ENCODE results near the gene CYP27C1. TPM values are rescaled to one million over a fixed set of nuclear protein-coding genes. Genes with fewer than 3 reads are reported as not detected.
"Not testable (repeated sequence)": the region's sequence is repeated elsewhere in the genome, so short reads cannot be mapped to it uniquely, and the experiment has no call there.

Gene CYP27C1
- total RNA-seq, 2 experiments from 2014 or later = not detected

GRCh38 chr2:127163921-127164320 lies 56.2 kb downstream of the CYP27C1 start:
- Mint-ChIP-seq H3K9me3 (no peaks in the 10 kb centered on the region), H3K27me3 (no peaks in the 10 kb centered on the region), H3K36me3 (ENCODE audit: low read depth) (no peaks in the 10 kb centered on the region), H3K4me3 (no peak overlapping the region), H3K27ac (no peak overlapping the region), H3K4me1 (ENCODE audit: low read depth) (no peaks in the 10 kb centered on the region)
- DNase-seq = no peak
- no peak for ATAC-seq (ENCODE audit: poor library complexity)
- H3K4me1 ChIP-seq (ENCODE audit: insufficient read depth, low read length) = no peaks in the 10 kb centered on the region
- TF ChIP-seq, protein P1, sequence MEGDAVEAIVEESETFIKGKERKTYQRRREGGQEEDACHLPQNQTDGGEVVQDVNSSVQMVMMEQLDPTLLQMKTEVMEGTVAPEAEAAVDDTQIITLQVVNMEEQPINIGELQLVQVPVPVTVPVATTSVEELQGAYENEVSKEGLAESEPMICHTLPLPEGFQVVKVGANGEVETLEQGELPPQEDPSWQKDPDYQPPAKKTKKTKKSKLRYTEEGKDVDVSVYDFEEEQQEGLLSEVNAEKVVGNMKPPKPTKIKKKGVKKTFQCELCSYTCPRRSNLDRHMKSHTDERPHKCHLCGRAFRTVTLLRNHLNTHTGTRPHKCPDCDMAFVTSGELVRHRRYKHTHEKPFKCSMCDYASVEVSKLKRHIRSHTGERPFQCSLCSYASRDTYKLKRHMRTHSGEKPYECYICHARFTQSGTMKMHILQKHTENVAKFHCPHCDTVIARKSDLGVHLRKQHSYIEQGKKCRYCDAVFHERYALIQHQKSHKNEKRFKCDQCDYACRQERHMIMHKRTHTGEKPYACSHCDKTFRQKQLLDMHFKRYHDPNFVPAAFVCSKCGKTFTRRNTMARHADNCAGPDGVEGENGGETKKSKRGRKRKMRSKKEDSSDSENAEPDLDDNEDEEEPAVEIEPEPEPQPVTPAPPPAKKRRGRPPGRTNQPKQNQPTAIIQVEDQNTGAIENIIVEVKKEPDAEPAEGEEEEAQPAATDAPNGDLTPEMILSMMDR (IDR thresholded peaks at IDR 0.05) = no peak
- H3K36me3 ChIP-seq (ENCODE audit: insufficient read depth, low read length) = no peaks in the 10 kb centered on the region
- no peaks in the 10 kb centered on the region for H3K27me3 ChIP-seq (ENCODE audit: control insufficient read depth in 1 of 2, insufficient read depth in 2 of 2, low read length in 2 of 2)
- no peak overlapping the region for H3K27ac ChIP-seq (ENCODE audit: low read depth in 1 of 2, low read length in 2 of 2)
- ChIA-PET CTCF (no interaction called here), POLR2A (no interaction called here)
- no peak overlapping the region for H3K4me3 ChIP-seq (ENCODE audit: low read length)
- intact Hi-C loops (cut with DNase I, micrococcal nuclease) = no loop called here
- no peaks in the 10 kb centered on the region for H3K9me3 ChIP-seq (ENCODE audit: control insufficient read depth in 1 of 2, insufficient read depth in 1 of 2, low read length in 2 of 2)

DNA sequence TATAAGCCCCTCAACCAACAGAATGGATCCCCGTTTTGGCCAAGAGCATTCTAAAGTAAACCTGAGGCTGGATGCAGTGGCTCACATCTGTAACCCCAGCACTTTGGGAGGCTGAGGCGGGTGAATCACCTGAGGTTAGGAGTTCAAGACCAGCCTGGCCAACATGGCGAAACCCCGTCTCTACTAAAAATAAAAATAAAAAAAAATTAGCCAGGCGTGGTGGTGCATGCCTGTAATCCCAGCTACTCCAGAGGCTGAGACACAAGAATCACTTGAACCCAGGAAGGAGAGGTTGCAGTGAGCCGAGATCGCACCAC lies 57.1 kb downstream of the CYP27C1 start:
- not testable (repeated sequence) for H3K27me3 Mint-ChIP-seq; H3K4me1 ChIP-seq (ENCODE audit: insufficient read depth, low read length)

DNA sequence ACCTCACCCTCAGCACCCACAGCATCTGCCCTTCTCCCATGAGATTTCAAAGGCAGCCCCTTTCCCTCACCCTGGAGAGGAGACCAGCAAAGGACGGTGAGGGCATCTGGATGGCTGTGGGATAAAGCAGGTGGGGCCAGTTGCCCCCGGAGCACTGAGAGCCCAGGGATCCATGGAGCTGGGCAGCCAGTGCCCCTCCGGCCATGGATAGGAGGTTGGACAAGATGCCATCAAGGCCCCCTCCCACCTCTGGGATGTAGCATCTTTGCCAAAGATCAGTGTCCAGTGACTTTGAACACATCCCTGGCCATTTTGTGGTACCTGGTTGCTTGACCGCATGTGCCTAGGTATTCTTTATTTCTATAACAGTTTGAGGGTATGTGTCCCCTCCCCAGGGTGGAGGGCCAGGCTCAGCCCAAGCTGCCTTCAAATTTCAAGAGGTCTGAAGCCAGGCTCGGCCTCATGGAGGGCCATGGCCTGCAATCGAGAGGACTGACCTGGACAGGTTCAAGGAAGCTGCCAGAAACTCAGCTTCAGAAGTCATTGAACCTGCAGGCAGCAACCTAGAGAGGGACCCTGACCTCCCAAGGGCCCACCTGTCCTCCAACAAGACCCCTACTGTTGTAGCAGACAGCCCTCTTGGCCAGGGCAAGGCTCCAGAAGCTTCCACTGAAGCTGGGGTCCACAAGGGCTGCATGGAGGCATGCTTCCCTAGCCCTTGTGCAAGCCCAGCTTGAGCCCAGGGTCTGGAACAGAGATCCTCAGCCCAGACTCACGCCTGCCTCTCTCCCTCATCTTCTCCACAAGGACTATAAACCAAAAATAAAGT lies 57.6 kb downstream of the CYP27C1 start:
- H3K9me3 ChIP-seq (ENCODE audit: control insufficient read depth in 1 of 2, insufficient read depth in 1 of 2, low read length in 2 of 2) = no peaks in the 10 kb centered on the region
- H3K27ac ChIP-seq (ENCODE audit: low read depth in 1 of 2, low read length in 2 of 2) = no peak overlapping the region
- no peak for ATAC-seq (ENCODE audit: poor library complexity)
- H3K27ac Mint-ChIP-seq = no peak overlapping the region
- no peaks in the 10 kb centered on the region for H3K36me3 ChIP-seq (ENCODE audit: insufficient read depth, low read length)
- H3K9me3 Mint-ChIP-seq = no peaks in the 10 kb centered on the region
- no peaks in the 10 kb centered on the region for H3K4me1 ChIP-seq (ENCODE audit: insufficient read depth, low read length)
- DNase-seq = no peak
- H3K4me3 ChIP-seq (ENCODE audit: low read length) = no peak overlapping the region
- no peaks in the 10 kb centered on the region for H3K4me1 Mint-ChIP-seq (ENCODE audit: low read depth)
- no peak overlapping the region for H3K4me3 Mint-ChIP-seq
- H3K27me3 ChIP-seq (ENCODE audit: control insufficient read depth in 1 of 2, insufficient read depth in 2 of 2, low read length in 2 of 2) = no peaks in the 10 kb centered on the region
- ChIA-PET POLR2A (no interaction called here), CTCF (no interaction called here)
- TF ChIP-seq, protein P1 (IDR thresholded peaks at IDR 0.05) = no peak
- no peaks in the 10 kb centered on the region for H3K27me3 Mint-ChIP-seq
- intact Hi-C loops (cut with DNase I, micrococcal nuclease) = no loop called here
- no peaks in the 10 kb centered on the region for H3K36me3 Mint-ChIP-seq (ENCODE audit: low read depth)

More for the DNA sequence above, 57.1 kb downstream of the CYP27C1 start:
- H3K36me3 Mint-ChIP-seq (ENCODE audit: low read depth); H3K4me3 ChIP-seq (ENCODE audit: low read length); intact Hi-C loops (cut with DNase I, micrococcal nuclease); H3K27ac Mint-ChIP-seq; H3K27ac ChIP-seq (ENCODE audit: low read depth in 1 of 2, low read length in 2 of 2); CTCF ChIA-PET; POLR2A ChIA-PET; H3K36me3 ChIP-seq (ENCODE audit: insufficient read depth, low read length); H3K9me3 ChIP-seq (ENCODE audit: control insufficient read depth in 1 of 2, insufficient read depth in 1 of 2, low read length in 2 of 2); DNase-seq; H3K27me3 ChIP-seq (ENCODE audit: control insufficient read depth in 1 of 2, insufficient read depth in 2 of 2, low read length in 2 of 2); ATAC-seq (ENCODE audit: poor library complexity); H3K9me3 Mint-ChIP-seq; H3K4me1 Mint-ChIP-seq (ENCODE audit: low read depth); H3K4me3 Mint-ChIP-seq: not testable (repeated sequence)

All from CD4-positive, alpha-beta T cell (primary cell).